Right lobe of liver (tissue), 6 donors: ENCODE measurements around the gene UBL7. TPM values are rescaled to one million over a fixed set of nuclear protein-coding genes. Genes with fewer than 3 reads are reported as not detected.

Experiments
- ATAC-seq, 4 donors: fragments of 200-7000 bp; cut with Tn5 transposase; one replicate each; pipeline ENCODE4 v1.9.1; 2020; ENCODE audit warnings: mild to moderate bottlenecking in 4 of 4, moderate library complexity in 4 of 4
- DNase-seq, 3 donors: peaks; one replicate each; pipeline ENCODE4 v3.0.0-alpha.2; 2020
- H3K27ac ChIP-seq, 3 donors: fragments of 200-600 bp; one replicate each; pipeline ENCODE4 v1.8.0; 2022
- H3K27me3 ChIP-seq, 2 donors: fragments of 200-600 bp; one replicate each; pipeline ENCODE4 v1.8.0; 2022
- H3K36me3 ChIP-seq, 4 donors: fragments of 200-600 bp; sonication (generic) in 1 of 4; one replicate each; pipeline versions ENCODE4 v1.5.1 to v1.8.0; 2017 to 2022; ENCODE audit warnings: control low read depth in 1 of 4
- H3K4me1 ChIP-seq, 4 donors: fragments of 200-600 bp; sonication (generic) in 1 of 4; one replicate each; pipeline versions ENCODE4 v1.5.1 to v1.8.0; 2017 to 2022; ENCODE audit warnings: control low read depth in 1 of 4
- H3K4me3 ChIP-seq, 3 donors: fragments of 200-600 bp; one replicate each; pipeline ENCODE4 v1.8.0; 2022
- H3K9me3 ChIP-seq, 4 donors: fragments of 200-600 bp; sonication (generic) in 1 of 4; one replicate each; pipeline versions ENCODE4 v1.5.1 to v1.8.0; 2017 to 2022; ENCODE audit warnings: control low read depth in 1 of 4
- POLR2A ChIP-seq: fragments of 450-650 bp; IDR thresholded peaks from one replicate; pipeline ENCODE4 v1.6.1; 2017; ENCODE audit warnings: antibody characterized with exemption, mild to moderate bottlenecking
- whole genome bisulfite sequencing: methylation state at CpG from one replicate; pipeline ENCODE4 v1.1.6; 2018; ENCODE audit warnings: low coverage, low lambda C conversion rate; ENCODE audit not compliant: insufficient coverage; ENCODE audit errors: missing lambda C conversion rate; 5-methylcytosine and 5-hydroxymethylcytosine counted together
- intact Hi-C, 2 donors: fragments of 100-400 bp; cut with DNase I; formaldehyde crosslinking; loops; one replicate each; pipeline versions ENCODE4 v1.11.2 to v1.14.1; 2022
- total RNA-seq, 6 experiments: library from RNA; depleted of rRNA in 2 of 6; stranded (reverse); fragments of >200 nt in 2 of 6; fragmentation: NEBNext Ultra II Directional in 3 of 6; extraction: Animal tissue kit (Norgen Biotek cat#: 25700) in 3 of 6; gene quantifications; one replicate each; pipeline versions ENCODE4 v1.1.0 to v1.2.4, GENCODE V29; 2016 to 2023
- TF ChIP-seq, protein P1 (sequence below), 4 donors: fragments of 200-600 bp in 3 of 4; fragments of 450-650 bp in 1 of 4; IDR thresholded peaks; one replicate each; pipeline versions ENCODE4 v1.5.1 to v1.8.0; 2016 to 2022; ENCODE audit warnings: antibody characterized with exemption in 4 of 4, mild to moderate bottlenecking in 2 of 4
- donor health status: DM: no; HTN: yes; CAD: no.
- donor health status: DM: no; HTN: no; CAD: no.
- donor health status: DM: no; HTN: no; CAD: no.
- donor health status: DM: no; HTN: yes; CAD: no.
- donor health status: DM: no; HTN: yes; CAD: no.

The UBL7 gene
- total RNA-seq, 6 experiments from 2014 or later = 14.8 to 38.0 (median 17.3) TPM

DNA sequence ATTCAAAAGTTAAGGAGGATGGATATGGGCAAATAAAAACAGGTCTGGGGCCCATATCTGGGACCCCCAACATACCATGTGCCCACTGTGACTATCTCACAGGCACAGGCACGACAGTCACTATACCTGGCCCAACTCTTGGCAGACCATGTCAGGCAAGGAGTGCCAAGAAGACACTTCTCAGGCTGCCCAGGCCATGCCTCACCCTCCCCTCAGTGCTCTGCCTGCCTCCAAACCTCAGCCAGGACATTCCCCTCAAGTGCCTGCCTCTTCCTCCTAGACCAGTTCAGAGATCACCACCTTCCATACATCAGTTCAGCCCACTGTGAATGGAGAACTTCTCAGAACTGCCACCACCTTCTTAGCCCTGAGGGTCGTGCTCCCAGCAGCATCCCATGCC lies 22.8 kb downstream of the UBL7 start:
- ATAC-seq (no peak), DNase-seq (peak in 1 of 3 donors; percentile 22)
- H3K4me3 ChIP-seq = no peak overlapping the region
- intact Hi-C loops = loop anchor here (5.0 kb wide), 1 partner anchor 56 kb away; no protein-coding TSS in a partner anchor
- no peaks in the 10 kb centered on the region for H3K9me3 ChIP-seq
- TF ChIP-seq, protein P1, sequence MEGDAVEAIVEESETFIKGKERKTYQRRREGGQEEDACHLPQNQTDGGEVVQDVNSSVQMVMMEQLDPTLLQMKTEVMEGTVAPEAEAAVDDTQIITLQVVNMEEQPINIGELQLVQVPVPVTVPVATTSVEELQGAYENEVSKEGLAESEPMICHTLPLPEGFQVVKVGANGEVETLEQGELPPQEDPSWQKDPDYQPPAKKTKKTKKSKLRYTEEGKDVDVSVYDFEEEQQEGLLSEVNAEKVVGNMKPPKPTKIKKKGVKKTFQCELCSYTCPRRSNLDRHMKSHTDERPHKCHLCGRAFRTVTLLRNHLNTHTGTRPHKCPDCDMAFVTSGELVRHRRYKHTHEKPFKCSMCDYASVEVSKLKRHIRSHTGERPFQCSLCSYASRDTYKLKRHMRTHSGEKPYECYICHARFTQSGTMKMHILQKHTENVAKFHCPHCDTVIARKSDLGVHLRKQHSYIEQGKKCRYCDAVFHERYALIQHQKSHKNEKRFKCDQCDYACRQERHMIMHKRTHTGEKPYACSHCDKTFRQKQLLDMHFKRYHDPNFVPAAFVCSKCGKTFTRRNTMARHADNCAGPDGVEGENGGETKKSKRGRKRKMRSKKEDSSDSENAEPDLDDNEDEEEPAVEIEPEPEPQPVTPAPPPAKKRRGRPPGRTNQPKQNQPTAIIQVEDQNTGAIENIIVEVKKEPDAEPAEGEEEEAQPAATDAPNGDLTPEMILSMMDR (IDR thresholded peaks at IDR 0.05) = no peak
- no peak for TF ChIP-seq POLR2A
- no peak overlapping the region for H3K27ac ChIP-seq
- WGBS = 0% methylated on average over 1 of the region's 2 CpGs
- H3K36me3 ChIP-seq = no peaks in the 10 kb centered on the region
- no peaks in the 10 kb centered on the region for H3K27me3 ChIP-seq
- peaks cover 0 to 20% (median 6%) of the 10 kb centered on the region in 4 donors for H3K4me1 ChIP-seq

DNA sequence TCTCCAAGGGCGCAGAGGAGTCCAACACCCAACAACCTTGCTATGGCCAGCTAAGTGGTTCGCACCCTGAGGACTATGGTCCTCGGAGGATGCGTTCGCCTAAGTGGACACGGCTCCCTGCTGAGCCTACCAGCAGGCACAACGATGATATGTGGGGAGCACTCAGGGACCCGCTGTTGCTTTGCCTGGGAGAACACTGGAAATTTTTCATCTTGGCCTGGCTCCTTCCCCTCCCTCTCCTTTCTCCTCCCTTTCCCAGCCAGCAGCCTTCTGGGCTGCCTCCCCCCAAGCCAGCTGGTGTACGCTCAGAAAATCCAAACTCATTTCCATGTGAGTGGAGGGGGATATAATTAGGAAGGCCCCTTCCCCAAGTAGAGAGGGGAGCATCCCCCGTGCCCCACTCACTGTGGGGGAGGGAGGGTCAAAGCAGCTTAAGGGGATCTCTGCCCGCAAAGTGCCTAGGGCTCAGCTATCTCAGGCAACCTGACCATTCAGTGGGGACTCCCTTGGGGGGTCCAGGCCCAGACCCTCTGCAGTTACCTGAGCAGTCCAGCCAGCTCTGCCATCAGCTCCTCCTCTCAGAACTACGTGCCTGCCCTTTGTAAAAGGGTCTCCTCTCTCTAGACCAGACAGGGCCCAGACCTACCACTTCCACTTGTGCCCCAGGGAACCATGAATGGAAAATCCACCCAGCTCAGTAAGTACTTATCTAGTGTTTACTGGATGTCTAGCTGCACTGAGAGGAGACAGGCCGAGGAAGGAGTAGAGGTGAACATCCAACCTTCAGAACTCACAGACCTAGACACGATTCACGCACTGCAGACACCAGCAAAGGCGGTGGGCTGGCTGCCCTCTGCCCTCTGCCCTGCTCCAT lies 26.5 kb downstream of the UBL7 start:
- ATAC-seq = no peak
- peak overlapping the region in 1 of 3 donors; percentile 16 for H3K27ac ChIP-seq
- intact Hi-C loops = loop anchor here (5.0 kb wide), 1 partner anchor 52 kb away; no protein-coding TSS in a partner anchor
- peaks cover 0 to 5% of the 10 kb centered on the region in 2 donors for H3K27me3 ChIP-seq
- H3K36me3 ChIP-seq = no peaks in the 10 kb centered on the region
- DNase-seq = peak in 1 of 3 donors; percentile 37
- 60% methylated on average over 5 of the region's 16 CpGs for WGBS
- TF ChIP-seq POLR2A = no peak
- TF ChIP-seq, protein P1 (IDR thresholded peaks at IDR 0.05) = no peak
- H3K4me1 ChIP-seq = peaks cover 0 to 11% (median 0%) of the 10 kb centered on the region in 4 donors
- H3K4me3 ChIP-seq = peak overlapping the region; percentile 60 to 79 (median 74)
- H3K9me3 ChIP-seq = no peaks in the 10 kb centered on the region

DNA sequence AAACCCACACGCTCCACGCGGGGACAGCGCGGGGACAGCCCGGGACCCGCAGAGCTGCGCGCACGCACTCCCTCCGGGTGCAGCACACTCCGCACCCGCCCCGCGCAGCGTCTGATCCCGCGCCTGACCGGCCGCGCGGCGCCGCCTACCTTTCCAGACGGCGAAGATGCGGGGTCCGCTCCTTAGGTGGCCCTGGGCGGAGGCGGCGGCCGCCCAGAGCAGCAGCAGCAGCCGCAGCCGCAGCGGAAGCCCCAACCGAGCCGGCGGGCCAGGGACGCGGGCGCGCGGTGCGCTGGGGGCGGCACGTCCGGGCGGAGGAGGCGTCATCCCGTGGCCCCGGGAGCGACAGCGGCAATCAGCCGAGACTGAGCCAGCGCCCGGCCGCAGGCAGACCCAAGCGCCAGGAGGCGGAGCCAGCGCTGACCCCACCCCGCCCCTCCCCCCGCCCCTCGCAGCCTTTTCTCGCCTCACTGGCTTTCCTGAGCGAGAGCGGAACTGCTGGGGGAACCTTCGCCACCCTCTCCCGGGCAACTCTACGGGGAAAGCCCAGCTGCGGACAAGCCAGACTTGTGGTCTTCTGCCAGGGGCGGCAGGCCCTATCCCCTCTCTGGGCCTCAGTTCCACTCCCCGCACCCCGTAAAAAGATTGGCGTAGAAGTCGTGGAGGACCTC lies 27.2 kb downstream of the UBL7 start, which contains the start of gene SEMA7A:
TSS of gene SEMA7A (minus strand) at position 367 of the 671 bp plus-strand sequence. CDS start at position 327, 40 bp downstream.
- no peaks in the 10 kb centered on the region for H3K36me3 ChIP-seq
- H3K9me3 ChIP-seq = no peaks in the 10 kb centered on the region
- peaks cover 0 to 11% (median 0%) of the 10 kb centered on the region in 4 donors for H3K4me1 ChIP-seq
- WGBS = 19% methylated on average over 8 of the region's 75 CpGs
- peak; percentile 77 to 90 (median 86) for DNase-seq
- intact Hi-C loops = no loop called here
- TF ChIP-seq, protein P1 (IDR thresholded peaks at IDR 0.05) = no peak
- TF ChIP-seq POLR2A = peak; percentile 89
- peak within 1 kb of the TSS; percentile 60 to 79 (median 74) for H3K4me3 ChIP-seq
- H3K27me3 ChIP-seq = peaks cover 0 to 5% of the 10 kb centered on the region in 2 donors
- peak; percentile 86 to 93 (median 88) for ATAC-seq
- H3K27ac ChIP-seq = peak within 1 kb of the TSS in 1 of 3 donors; percentile 16

DNA sequence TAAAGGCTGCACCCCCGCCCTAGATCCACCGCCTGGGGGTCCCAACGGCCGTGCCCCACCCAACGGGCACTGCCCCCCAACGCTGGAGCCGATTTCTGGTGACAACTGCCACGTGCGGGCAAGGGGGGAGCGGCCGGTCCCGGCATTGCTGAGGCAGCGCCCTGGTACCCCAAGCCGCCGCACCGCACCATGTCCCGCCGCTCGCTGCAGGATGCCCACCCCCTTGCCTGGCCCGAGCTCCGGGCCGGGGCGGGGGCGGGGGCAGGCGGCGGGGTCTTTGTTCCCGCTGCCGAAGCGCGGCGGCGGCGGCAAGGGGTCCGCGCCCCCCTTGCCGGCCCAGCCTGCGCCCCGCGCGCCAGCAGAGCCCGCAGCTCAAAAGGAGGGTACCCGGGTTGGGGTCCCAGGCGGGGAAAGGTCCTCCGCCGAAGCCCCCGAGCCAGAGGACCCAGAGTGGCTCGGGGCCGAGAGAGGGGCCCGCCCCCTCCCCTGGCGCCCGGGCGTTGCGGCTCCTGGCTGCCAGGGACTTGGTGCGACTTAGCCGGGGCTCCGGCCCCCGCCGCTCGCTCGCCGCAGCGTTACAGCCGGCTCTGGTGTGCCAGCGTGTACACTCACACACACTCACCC lies 27.9 kb downstream of the UBL7 start:
- intact Hi-C loops = no loop called here
- H3K27ac ChIP-seq = no peak overlapping the region
- peaks cover 0 to 5% of the 10 kb centered on the region in 2 donors for H3K27me3 ChIP-seq
- 0% methylated on average over 1 of the region's 64 CpGs for WGBS
- TF ChIP-seq, protein P1 (IDR thresholded peaks at IDR 0.05) = no peak
- TF ChIP-seq POLR2A = no peak
- peak overlapping the region; percentile 60 to 79 (median 74) for H3K4me3 ChIP-seq
- no peaks in the 10 kb centered on the region for H3K9me3 ChIP-seq
- DNase-seq = no peak
- H3K4me1 ChIP-seq = peaks cover 0 to 11% (median 0%) of the 10 kb centered on the region in 4 donors
- no peaks in the 10 kb centered on the region for H3K36me3 ChIP-seq
- no peak for ATAC-seq
